HCT116 (cell line): ENCODE results near the gene ZNF140. TPM values are rescaled to one million over a fixed set of nuclear protein-coding genes. Genes with fewer than 3 reads are reported as not detected.

ENCODE experiments used
- ATAC-seq: fragments of 200-7000 bp; cut with Tn5 transposase; 2 replicates; pipeline ENCODE4 v1.9.1; 2020; ENCODE audit warnings: mild to moderate bottlenecking, moderate library complexity
- BruUV-seq: library from RNA; stranded (reverse); fragments of 400-500 nt; replicated peaks from 2 replicates; lab custom pipeline; 2021; lab: Mats Ljungman, UMichigan
- CTCF ChIA-PET: fragments of 300-600 bp; sonication (Branson Sonifier 250); formaldehyde crosslinking; loops from one replicate; lab custom pipeline; 2021; ENCODE audit warnings: antibody characterized with exemption; lab: Charles Lee
- POLR2A ChIA-PET: fragments of 300-600, 350-600 bp; sonication (Branson Sonifier 250); formaldehyde crosslinking; loops from one replicate; lab custom pipeline; 2021; ENCODE audit warnings: antibody characterized with exemption; lab: Charles Lee
- RAD21 ChIA-PET, 2 experiments: fragments of 300-600 bp; sonication (Branson Sonifier 250); formaldehyde crosslinking; loops; one replicate each; lab custom pipeline; 2023; ENCODE audit warnings: low total read pairs in 2 of 2; ENCODE audit not compliant: uncharacterized antibody in 2 of 2, unreplicated experiment in 2 of 2, low non-redundant PET in 1 of 2; lab: Charles Lee
- DNase-seq: peaks from one replicate; pipeline ENCODE4 v3.0.0-alpha.2; 2010; ENCODE audit warnings: low read depth, low spot score
- H2AFZ ChIP-seq: fragments of 200-600 bp; shearing (Covaris generic), sonication (generic); 2 replicates; pipeline ENCODE4 v1.6.1; 2017; ENCODE audit warnings: low read depth, mixed run types, mixed read lengths, antibody characterized with exemption, low read length; ENCODE audit not compliant: poor library complexity, severe bottlenecking
- H3K27ac ChIP-seq: 2 replicates; pipeline ENCODE4 v1.5.1; 2012; ENCODE audit warnings: low read depth, low read length
- H3K27me3 ChIP-seq: fragments of 200-600 bp; sonication (generic); 2 replicates; pipeline ENCODE4 v1.6.1; 2016; ENCODE audit warnings: mixed run types, low read length, mixed read lengths; ENCODE audit not compliant: insufficient read depth
- H3K36me3 ChIP-seq, 2 experiments: fragments of 200-500 bp in 1 of 2; fragments of 200-600 bp in 1 of 2; sonication (Bioruptor generic) in 1 of 2; sonication (generic) in 1 of 2; 2 replicates each; pipeline versions ENCODE4 v1.5.1 to v1.6.1; 2014 to 2016; ENCODE audit warnings: low read length in 2 of 2, inconsistent platforms in 1 of 2, mixed read lengths in 1 of 2, mixed run types in 1 of 2; ENCODE audit not compliant: insufficient read depth in 2 of 2, control insufficient read depth in 1 of 2
- H3K4me1 ChIP-seq, 2 experiments: fragments of 200-600 bp in 1 of 2; sonication (generic) in 1 of 2; 2 replicates each; pipeline versions ENCODE4 v1.5.1 to v1.6.1; 2012 to 2017; ENCODE audit warnings: low read length in 2 of 2, inconsistent platforms in 1 of 2, mild to moderate bottlenecking in 1 of 2, mixed read lengths in 1 of 2, mixed run types in 1 of 2, moderate library complexity in 1 of 2; ENCODE audit not compliant: insufficient read depth in 2 of 2, control insufficient read depth in 1 of 2
- H3K4me2 ChIP-seq: fragments of 200-600 bp; sonication (generic); 2 replicates; pipeline ENCODE4 v1.6.1; 2017; ENCODE audit warnings: mixed run types, low read length, mixed read lengths
- H3K4me3 ChIP-seq, 2 experiments: fragments of 200-600 bp in 1 of 2; sonication (generic) in 1 of 2; replicated peaks in 1 of 2; 2 replicates each; pipeline ENCODE4 v1.5.1; 2011 to 2016; ENCODE audit warnings: low read length in 2 of 2, control low read depth in 1 of 2, low read depth in 1 of 2, mild to moderate bottlenecking in 1 of 2, mixed read lengths in 1 of 2, mixed run types in 1 of 2
- H3K79me2 ChIP-seq: fragments of 200-600 bp; sonication (generic); 2 replicates; pipeline ENCODE4 v1.6.1; 2017; ENCODE audit warnings: mild to moderate bottlenecking, mixed run types, low read length, moderate library complexity, mixed read lengths; ENCODE audit not compliant: insufficient read depth
- H3K9ac ChIP-seq: fragments of 200-600 bp; sonication (generic); 2 replicates; pipeline ENCODE4 v1.6.1; 2016; ENCODE audit warnings: low read length, mixed read lengths
- H3K9me2 ChIP-seq: fragments of 200-600 bp; sonication (generic), shearing (Covaris generic); 2 replicates; pipeline ENCODE4 v1.6.1; 2017; ENCODE audit warnings: mixed run types, mild to moderate bottlenecking, moderate library complexity; ENCODE audit not compliant: insufficient read depth
- H3K9me3 ChIP-seq, 2 experiments: fragments of 200-500 bp in 1 of 2; fragments of 200-600 bp in 1 of 2; sonication (Bioruptor generic) in 1 of 2; sonication (generic) in 1 of 2; 2 replicates each; pipeline ENCODE4 v1.6.1; 2014 to 2017; ENCODE audit warnings: low read length in 2 of 2, mixed read lengths in 2 of 2, inconsistent platforms in 1 of 2, low read depth in 1 of 2, mild to moderate bottlenecking in 1 of 2, mixed run types in 1 of 2, moderate library complexity in 1 of 2; ENCODE audit not compliant: control insufficient read depth in 1 of 2, insufficient read depth in 1 of 2
- H4K20me1 ChIP-seq: fragments of 200-600 bp; sonication (generic), shearing (Covaris generic); 2 replicates; pipeline ENCODE4 v1.6.1; 2017; ENCODE audit warnings: mixed run types, mild to moderate bottlenecking, moderate library complexity; ENCODE audit not compliant: insufficient read depth
- ELF1 ChIP-seq: IDR thresholded peaks from 2 replicates; pipeline ENCODE4 v1.6.1; 2012; ENCODE audit warnings: low read depth, borderline replicate concordance
- EZH2phosphoT487 ChIP-seq: fragments of 200-600 bp; IDR thresholded peaks from 2 replicates; pipeline ENCODE4 v1.6.1; 2018; ENCODE audit warnings: antibody characterized with exemption, borderline replicate concordance
- FOSL1 ChIP-seq: IDR thresholded peaks from 2 replicates; pipeline ENCODE4 v1.6.1; 2012; ENCODE audit warnings: low read depth
- JUND ChIP-seq: IDR thresholded peaks from 2 replicates; pipeline ENCODE4 v1.6.1; 2012
- MAX ChIP-seq: IDR thresholded peaks from 2 replicates; pipeline ENCODE4 v1.6.1; 2012
- POLR2A ChIP-seq: IDR thresholded peaks from 2 replicates; pipeline ENCODE4 v1.7.0; 2011; ENCODE audit warnings: borderline replicate concordance; ENCODE audit not compliant: insufficient read depth, insufficient read length; ENCODE audit errors: extremely low read depth
- POLR2AphosphoS5 ChIP-seq: IDR thresholded peaks from 2 replicates; pipeline ENCODE4 v1.6.1; 2011; ENCODE audit warnings: mild to moderate bottlenecking, low read depth, low read length, moderate library complexity
- RAD21 ChIP-seq: IDR thresholded peaks from 2 replicates; pipeline ENCODE4 v1.6.1; 2012; ENCODE audit warnings: low read depth, mild to moderate bottlenecking
- SIN3A ChIP-seq: IDR thresholded peaks from 2 replicates; pipeline ENCODE4 v1.6.1; 2012; ENCODE audit warnings: low read depth
- SP1 ChIP-seq: IDR thresholded peaks from 2 replicates; pipeline ENCODE4 v1.6.1; 2012; ENCODE audit warnings: low read depth
- SRF ChIP-seq: IDR thresholded peaks from 2 replicates; pipeline ENCODE4 v1.6.1; 2012; ENCODE audit warnings: low read depth
- ZFX ChIP-seq: fragments of 450-650 bp; IDR thresholded peaks from 2 replicates; pipeline ENCODE4 v1.6.1; 2017
- intact Hi-C: fragments of 100-400 bp; cut with micrococcal nuclease; formaldehyde crosslinking; loops from 2 replicates; pipeline ENCODE4 v1.10.0; 2022
- total RNA-seq: library from RNA; stranded (reverse); gene quantifications from one replicate; pipeline ENCODE4 v1.2.1, GENCODE V29; 2021; ENCODE audit not compliant: unreplicated experiment
- TF ChIP-seq, protein P1 (sequence below), 3 experiments: fragments of 200-600 bp in 1 of 3; sonication (generic) in 1 of 3; IDR thresholded peaks in 2 of 3; conservative IDR thresholded peaks in 1 of 3; 2 replicates each; pipeline ENCODE4 v1.5.1; 2012 to 2017; ENCODE audit warnings: low read depth in 2 of 3, low read length in 2 of 3, antibody characterized with exemption in 1 of 3, borderline replicate concordance in 1 of 3, control low read depth in 1 of 3, mild to moderate bottlenecking in 1 of 3, mixed read lengths in 1 of 3, mixed run types in 1 of 3, moderate library complexity in 1 of 3; ENCODE audit not compliant: insufficient read depth in 1 of 3
- TF ChIP-seq, protein P2 (sequence below): IDR thresholded peaks from 2 replicates; pipeline ENCODE4 v1.6.1; 2012
- TF ChIP-seq, protein P3 (sequence below): IDR thresholded peaks from 2 replicates; pipeline ENCODE4 v1.6.1; 2012; ENCODE audit warnings: low read depth

Gene ZNF140
- total RNA-seq, 1 experiment from 2014 or later, result not detected

GRCh38 chr12:133083345-133083744 is 2.6 kb downstream of the ZNF140 start (continued):
- TF ChIP-seq, protein P1, sequence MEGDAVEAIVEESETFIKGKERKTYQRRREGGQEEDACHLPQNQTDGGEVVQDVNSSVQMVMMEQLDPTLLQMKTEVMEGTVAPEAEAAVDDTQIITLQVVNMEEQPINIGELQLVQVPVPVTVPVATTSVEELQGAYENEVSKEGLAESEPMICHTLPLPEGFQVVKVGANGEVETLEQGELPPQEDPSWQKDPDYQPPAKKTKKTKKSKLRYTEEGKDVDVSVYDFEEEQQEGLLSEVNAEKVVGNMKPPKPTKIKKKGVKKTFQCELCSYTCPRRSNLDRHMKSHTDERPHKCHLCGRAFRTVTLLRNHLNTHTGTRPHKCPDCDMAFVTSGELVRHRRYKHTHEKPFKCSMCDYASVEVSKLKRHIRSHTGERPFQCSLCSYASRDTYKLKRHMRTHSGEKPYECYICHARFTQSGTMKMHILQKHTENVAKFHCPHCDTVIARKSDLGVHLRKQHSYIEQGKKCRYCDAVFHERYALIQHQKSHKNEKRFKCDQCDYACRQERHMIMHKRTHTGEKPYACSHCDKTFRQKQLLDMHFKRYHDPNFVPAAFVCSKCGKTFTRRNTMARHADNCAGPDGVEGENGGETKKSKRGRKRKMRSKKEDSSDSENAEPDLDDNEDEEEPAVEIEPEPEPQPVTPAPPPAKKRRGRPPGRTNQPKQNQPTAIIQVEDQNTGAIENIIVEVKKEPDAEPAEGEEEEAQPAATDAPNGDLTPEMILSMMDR (IDR thresholded peaks at IDR 0.05 in 2 of 3, conservative IDR thresholded peaks at IDR 0.05 in 1 of 3; ENCODE audit: borderline replicate concordance in 1 of 3, insufficient read depth in 1 of 3, low read depth in 2 of 3, low read length in 2 of 3), result no peak
- no peak for TF ChIP-seq ELF1

GRCh38 chr12:133105620-133106019 is 24.9 kb downstream of the ZNF140 start:
- intact Hi-C loops, result no loop called here
- Histone ChIP-seq H3K79me2 (no peaks in the 10 kb centered on the region), H3K4me3 (no peak overlapping the region), H3K4me2 (no peak overlapping the region), H3K4me1 (no peaks in the 10 kb centered on the region), H4K20me1 (no peaks in the 10 kb centered on the region), H3K27ac (no peak overlapping the region), H3K36me3 (no peaks in the 10 kb centered on the region), H3K27me3 (no peaks in the 10 kb centered on the region), H3K9me2 (no peaks in the 10 kb centered on the region), H3K9me3 (peaks cover 31 to 58% of the 10 kb centered on the region in 2 experiments; a peak in 3 of 4 replicates), H2AFZ (no peak overlapping the region), H3K9ac (no peak overlapping the region)
- DNase-seq (no peak), ATAC-seq (no peak)
- CTCF ChIA-PET, result no interaction called here
- RAD21 ChIA-PET, result no interaction called here
- BruUV-seq, result no TSS peak
- POLR2A ChIA-PET, result no interaction called here
- TF ChIP-seq JUND (no peak), MAX (no peak), RAD21 (no peak), EZH2phosphoT487 (no peak), SIN3A (no peak), FOSL1 (no peak), SRF (no peak), POLR2AphosphoS5 (no peak), ZFX (no peak), ELF1 (no peak), SP1 (no peak), POLR2A (no peak)
- TF ChIP-seq, protein P2, sequence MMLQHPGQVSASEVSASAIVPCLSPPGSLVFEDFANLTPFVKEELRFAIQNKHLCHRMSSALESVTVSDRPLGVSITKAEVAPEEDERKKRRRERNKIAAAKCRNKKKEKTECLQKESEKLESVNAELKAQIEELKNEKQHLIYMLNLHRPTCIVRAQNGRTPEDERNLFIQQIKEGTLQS, result no peak
- TF ChIP-seq, protein P3, sequence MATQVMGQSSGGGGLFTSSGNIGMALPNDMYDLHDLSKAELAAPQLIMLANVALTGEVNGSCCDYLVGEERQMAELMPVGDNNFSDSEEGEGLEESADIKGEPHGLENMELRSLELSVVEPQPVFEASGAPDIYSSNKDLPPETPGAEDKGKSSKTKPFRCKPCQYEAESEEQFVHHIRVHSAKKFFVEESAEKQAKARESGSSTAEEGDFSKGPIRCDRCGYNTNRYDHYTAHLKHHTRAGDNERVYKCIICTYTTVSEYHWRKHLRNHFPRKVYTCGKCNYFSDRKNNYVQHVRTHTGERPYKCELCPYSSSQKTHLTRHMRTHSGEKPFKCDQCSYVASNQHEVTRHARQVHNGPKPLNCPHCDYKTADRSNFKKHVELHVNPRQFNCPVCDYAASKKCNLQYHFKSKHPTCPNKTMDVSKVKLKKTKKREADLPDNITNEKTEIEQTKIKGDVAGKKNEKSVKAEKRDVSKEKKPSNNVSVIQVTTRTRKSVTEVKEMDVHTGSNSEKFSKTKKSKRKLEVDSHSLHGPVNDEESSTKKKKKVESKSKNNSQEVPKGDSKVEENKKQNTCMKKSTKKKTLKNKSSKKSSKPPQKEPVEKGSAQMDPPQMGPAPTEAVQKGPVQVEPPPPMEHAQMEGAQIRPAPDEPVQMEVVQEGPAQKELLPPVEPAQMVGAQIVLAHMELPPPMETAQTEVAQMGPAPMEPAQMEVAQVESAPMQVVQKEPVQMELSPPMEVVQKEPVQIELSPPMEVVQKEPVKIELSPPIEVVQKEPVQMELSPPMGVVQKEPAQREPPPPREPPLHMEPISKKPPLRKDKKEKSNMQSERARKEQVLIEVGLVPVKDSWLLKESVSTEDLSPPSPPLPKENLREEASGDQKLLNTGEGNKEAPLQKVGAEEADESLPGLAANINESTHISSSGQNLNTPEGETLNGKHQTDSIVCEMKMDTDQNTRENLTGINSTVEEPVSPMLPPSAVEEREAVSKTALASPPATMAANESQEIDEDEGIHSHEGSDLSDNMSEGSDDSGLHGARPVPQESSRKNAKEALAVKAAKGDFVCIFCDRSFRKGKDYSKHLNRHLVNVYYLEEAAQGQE, result no peak
